GM18519 (cell line): Measurements from ENCODE around the gene ACTN4.

Experiments
- ATAC-seq: cut with Tn5 transposase; IDR thresholded peaks from one replicate; pipeline ENCODE4 v1.9.1; 2021; ENCODE audit warnings: mild to moderate bottlenecking, moderate library complexity; ENCODE audit not compliant: unreplicated experiment, low FRiP score

ACTN4 gene

GRCh38 chr19:38658462-38659306 is 11.2 kb downstream of the ACTN4 start:
- ATAC-seq = no peak

DNA sequence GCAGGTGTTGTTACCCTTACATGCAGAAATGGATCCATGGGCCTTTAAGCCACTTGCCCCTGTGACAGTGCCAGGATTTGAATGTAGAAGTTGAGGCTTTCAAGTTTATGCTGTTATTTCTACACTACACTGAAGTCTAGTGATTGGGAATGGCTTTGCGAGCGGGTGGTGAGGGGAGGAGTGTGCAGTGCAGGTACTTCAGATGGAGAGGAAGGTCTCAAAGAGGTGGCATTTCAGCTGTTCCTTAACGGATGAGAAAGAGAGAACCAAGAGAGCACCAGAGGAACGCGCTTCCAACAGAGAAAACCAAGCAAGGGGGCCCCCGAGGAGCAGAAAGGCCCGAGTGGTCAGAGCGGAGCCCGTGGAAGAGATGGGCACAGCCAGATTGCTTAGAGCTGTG is 13.3 kb downstream of the ACTN4 start:
- no peak for ATAC-seq

DNA sequence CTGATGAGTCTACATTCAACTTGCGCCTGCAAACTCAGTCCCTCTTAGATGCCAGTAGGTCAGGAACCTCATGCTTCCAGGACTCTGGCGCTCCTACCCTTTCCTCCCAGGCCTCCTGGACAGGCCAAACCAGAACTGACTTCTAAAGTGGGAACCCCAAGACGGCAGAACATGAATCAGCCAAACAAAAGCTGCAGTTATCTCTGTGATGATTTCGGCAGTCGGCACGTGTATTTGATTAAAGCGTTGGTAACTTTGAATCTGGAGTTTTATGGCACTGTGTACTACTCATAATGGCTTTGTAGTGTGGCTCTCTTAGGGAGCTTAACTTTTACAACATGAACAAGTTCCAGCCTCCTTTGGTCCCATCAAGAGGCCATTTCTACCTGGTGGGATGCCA is 13.7 kb downstream of the ACTN4 start:
- ATAC-seq = no peak

DNA sequence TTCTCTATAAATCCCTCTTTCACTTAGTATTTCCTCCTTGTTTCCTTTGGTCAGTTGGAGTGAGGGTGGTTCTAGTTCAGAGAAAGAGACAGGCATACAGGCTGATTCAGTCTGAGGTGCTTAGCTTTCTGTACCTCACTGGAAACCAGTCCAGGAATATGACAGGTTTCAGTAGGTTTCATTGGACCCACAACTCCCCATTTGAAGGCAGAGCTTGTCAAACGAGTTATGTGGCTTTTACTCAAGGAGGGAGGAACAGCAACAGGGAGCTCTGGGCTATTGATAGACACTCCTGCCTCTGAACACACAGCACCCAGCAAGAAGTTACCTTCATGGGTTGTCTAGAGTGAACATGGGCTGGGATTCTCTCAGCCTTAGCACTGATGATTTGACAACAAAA is 14.5 kb downstream of the ACTN4 start:
- ATAC-seq = no peak

DNA sequence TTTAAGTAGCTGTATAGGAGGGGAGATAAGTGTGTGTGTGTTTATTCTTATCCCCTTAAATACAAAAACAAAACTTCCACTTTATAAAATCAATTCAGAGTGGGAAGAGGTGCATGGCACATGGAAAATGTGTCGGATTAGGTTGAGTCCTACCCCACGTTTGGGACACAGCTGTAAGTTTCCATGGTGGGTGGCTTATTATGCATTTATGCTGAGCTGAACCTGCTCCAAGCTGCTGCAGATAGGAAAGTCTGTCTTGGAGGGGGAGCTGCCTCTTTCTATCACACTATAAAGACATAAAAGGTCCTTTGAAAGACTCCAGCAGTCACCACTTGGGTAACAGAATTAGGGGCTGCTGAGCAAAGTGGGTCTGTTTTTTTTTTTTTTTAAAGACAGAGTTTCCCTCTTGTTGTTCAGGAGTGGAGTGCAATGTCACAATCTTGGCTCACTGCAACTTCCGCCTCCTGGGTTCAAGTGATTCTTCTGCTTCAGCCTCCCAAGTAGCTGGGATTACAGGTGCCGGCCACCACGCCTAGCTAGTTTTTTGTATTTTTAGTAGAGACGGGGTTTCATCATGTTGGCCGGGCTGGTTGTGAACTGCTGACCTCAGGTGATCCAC is 15.2 kb downstream of the ACTN4 start:
- ATAC-seq = no peak

DNA sequence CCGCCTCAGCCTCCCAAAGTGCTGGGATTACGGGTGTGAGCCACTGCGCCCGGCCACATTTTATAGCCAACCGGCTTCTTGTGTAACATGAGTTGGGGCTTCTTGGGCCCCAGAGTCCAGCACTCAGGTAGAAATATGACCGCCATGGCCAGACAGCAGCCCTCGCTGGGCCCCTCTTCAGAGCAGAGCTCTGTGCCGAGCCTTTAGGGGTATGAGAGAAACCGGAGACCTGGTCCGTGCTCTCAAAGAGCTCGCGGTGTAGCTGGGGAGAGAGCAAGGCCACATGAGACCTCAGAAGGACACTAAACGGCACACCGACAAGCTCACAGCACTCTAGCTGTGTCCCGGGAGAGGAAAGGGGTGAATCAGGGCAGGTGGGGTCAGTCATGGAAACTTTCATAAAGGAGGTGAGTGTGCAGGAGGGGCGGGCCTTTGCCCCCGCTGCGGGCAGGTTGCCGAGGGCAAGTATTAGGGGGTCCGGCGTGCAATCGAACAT is 15.8 kb downstream of the ACTN4 start:
- no peak for ATAC-seq

DNA sequence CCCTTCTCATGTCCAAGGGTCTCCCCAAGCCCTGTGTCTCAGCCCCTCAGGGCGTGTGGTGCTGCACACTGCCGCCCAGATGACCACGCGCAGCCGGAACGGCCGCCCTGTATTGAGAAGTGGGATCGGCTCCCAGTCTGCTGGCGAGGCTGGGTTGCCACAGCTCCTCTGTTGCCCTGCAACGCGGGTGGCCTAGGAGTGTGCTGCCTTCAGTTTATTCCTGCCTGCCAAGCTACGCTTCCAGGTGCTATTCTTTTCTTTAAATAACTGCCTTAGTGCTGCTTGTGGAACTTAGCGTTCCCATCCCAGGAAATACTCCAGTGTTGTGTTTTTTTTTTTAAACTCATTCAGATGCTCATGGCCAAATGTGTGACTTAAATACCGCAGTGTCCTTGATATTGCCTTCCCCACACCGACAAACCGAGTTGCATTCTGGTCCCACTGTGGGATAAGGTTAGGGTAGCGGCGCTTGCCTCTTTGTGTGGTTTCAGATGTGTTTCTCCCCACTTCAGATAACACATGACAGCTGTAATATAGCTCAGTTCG is 16.6 kb downstream of the ACTN4 start:
- ATAC-seq = no peak

DNA sequence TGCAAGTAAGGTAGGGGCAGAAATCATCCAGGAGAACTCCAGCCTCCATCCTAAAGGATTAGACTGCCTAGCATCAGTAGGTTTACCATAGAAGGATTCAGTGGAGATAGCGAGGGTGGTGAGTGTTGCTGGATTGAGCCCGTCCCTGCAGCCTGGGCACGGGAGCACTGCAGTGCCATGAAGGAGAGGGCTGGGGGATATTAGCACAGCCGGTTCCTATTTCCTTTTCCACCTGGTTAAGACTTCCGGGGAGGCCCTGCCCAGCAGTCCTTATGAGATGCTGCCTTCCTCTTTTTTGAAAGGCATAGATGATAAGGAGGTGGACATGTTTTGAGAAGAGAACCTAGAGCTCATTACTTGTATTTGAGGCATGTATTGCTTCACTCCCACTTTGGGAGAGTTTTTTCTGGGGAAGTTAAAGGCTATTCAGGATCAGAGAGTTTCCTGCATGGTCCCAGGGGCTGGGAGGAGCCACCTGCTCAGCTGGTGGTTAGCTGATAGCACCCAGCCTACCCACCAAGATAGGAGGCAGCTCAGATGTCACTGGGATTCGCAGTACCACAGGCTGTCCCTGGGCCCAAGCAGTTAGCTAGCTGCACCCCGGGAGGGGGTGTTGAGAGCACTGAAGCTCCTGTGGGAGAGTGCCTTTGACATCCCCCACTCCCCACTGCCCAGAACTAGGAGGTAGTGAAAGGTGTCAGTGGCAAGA is 17.2 kb downstream of the ACTN4 start:
- no peak for ATAC-seq

DNA sequence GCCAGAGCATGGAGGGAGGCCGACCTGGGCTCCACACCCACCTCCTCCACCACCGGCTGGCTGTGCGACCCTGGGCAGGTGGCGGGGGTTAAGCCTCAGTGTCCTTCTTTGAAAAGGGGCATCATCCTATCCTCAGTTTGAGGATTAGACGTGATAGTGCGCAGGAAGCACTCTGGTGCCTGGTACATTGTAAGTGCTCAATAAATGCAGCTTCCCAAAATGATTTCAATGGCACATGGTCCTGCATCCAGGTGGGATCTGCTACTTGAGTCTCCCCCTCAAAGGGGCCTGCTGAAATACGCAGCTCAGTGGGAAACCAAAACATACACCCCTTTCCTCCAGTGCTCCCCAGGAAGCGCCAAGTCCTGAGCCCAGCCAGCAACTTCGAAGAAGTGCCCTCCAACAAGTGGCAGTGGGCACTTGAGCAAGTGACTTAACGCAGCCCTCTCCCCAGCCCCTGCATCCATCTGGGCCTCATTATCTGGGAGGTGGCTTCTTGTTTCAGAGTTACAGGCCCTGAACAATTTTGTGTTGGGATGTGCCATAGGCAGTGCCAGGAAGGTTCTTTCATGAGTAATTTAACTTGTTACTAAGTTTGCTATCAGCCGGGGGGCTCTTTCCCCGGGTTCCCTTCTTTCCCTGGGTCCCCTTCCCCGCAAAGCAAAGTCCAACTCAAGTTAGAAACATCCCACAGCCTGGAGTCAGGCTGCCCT is 17.9 kb downstream of the ACTN4 start:
- no peak for ATAC-seq

GRCh38 chr19:38665950-38666662 is 18.7 kb downstream of the ACTN4 start:
- ATAC-seq = no peak

GRCh38 chr19:38666663-38667511 is 19.4 kb downstream of the ACTN4 start:
- no peak for ATAC-seq

GRCh38 chr19:38667661-38668171 is 20.3 kb downstream of the ACTN4 start:
- no peak for ATAC-seq

- no peak for ATAC-seq
Observed at GRCh38 chr19:38669552-38669951, 22.1 kb downstream of the ACTN4 start.

GRCh38 chr19:38670921-38671398 is 23.5 kb downstream of the ACTN4 start:
- no peak for ATAC-seq

DNA sequence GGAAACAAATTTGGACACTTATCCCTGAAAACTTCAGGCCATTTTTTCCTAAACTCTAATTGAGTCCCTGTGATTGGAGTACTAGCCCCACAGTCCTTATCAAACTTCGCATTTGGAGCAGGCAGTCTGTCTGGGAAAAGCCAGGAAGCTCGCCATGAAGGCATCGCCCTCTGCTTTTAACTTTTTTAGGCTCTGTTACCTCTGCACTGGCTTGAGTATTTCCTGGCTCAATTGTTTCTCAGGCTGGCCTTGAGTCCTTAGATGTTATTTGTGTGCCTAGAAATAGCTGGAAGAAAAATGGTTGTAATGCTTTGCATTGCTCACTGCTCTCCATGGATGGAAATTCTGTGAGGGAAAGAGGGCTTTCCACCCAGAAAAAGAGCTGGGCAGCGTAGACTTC is 24.2 kb downstream of the ACTN4 start:
- ATAC-seq = no peak

GRCh38 chr19:38673030-38673429 is 25.6 kb downstream of the ACTN4 start:
- no peak for ATAC-seq

DNA sequence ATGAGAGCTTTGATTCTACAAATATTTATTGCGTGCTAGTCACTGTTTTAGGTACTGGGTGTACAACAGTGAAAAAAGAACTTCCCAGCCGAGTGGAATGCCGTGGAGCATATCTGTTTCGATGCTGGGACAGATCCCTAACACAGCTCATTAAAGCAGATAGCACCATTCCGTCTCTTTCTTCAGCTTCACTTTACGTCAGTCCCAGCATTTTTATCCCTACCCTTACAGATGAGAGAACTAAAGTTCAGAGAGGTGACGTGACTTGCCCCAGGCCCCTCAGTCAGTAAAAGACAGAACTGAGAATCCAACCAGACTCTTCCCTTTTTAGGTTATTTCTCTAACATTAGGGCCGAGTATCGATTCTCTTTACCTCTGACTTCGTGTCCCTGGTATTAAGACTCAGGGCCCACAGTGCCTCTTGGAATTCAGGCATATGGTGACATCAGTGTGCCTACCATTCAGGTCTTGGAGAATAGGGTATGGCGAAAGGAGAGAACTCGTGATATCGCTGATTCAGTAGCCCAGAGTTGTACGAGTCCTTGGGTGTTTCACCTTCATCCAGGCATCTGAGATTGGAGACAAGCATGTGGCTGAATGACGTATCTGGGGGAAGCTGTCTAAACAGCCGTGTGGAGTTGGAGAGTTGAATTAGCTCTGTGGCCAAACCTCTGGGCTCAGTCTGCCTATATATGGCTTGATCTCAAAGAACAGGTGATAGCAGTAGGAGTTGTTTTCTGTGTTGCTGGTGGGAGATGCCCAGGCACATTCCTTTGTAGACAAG is 27.1 kb downstream of the ACTN4 start:
- no peak for ATAC-seq

GRCh38 chr19:38675611-38676010 is 28.2 kb downstream of the ACTN4 start:
- ATAC-seq = no peak
